OCI-LY1 (cell line): ENCODE results near the gene SCN1B.

Source experiments
- H2AFZ ChIP-seq: fragments of 200-600 bp; sonication (generic), shearing (Covaris generic); 2 replicates; pipeline ENCODE4 v1.6.0; 2014; ENCODE audit warnings: antibody characterized with exemption, mild to moderate bottlenecking, low read length
- H3F3A ChIP-seq: fragments of 200-600 bp; sonication (generic), shearing (Covaris generic); 2 replicates; pipeline ENCODE4 v1.6.0; 2014; ENCODE audit warnings: mild to moderate bottlenecking, antibody characterized with exemption, low read length, moderate library complexity; ENCODE audit not compliant: insufficient read depth
- H3K27ac ChIP-seq: fragments of 200-600 bp; sonication (generic); 2 replicates; pipeline ENCODE4 v1.5.1; 2014; ENCODE audit warnings: low read length, mixed run types, mild to moderate bottlenecking, low read depth; ENCODE audit not compliant: poor library complexity, severe bottlenecking
- H3K27me3 ChIP-seq: fragments of 200-600 bp; sonication (generic); 2 replicates; pipeline ENCODE4 v1.6.0; 2014; ENCODE audit warnings: antibody characterized with exemption, mild to moderate bottlenecking, low read length, moderate library complexity; ENCODE audit not compliant: insufficient read depth
- H3K36me3 ChIP-seq: fragments of 200-600 bp; sonication (generic); 2 replicates; pipeline ENCODE4 v1.6.1; 2014; ENCODE audit warnings: mild to moderate bottlenecking, antibody characterized with exemption, low read length, moderate library complexity, mixed read lengths; ENCODE audit not compliant: insufficient read depth
- H3K4me1 ChIP-seq: fragments of 200-600 bp; sonication (generic); 2 replicates; pipeline ENCODE4 v1.5.1; 2014; ENCODE audit warnings: mild to moderate bottlenecking, low read length, moderate library complexity; ENCODE audit not compliant: insufficient read depth, severe bottlenecking
- H3K4me2 ChIP-seq: fragments of 200-600 bp; sonication (generic), shearing (Covaris generic); 2 replicates; pipeline ENCODE4 v1.6.1; 2014; ENCODE audit warnings: low read length
- H3K4me3 ChIP-seq: fragments of 200-600 bp; sonication (generic); 2 replicates; pipeline ENCODE4 v1.5.1; 2014; ENCODE audit warnings: low read length, low read depth, mild to moderate bottlenecking, mixed read lengths; ENCODE audit not compliant: poor library complexity, severe bottlenecking
- H3K79me2 ChIP-seq: fragments of 200-600 bp; shearing (Covaris generic); 2 replicates; pipeline ENCODE4 v1.6.1; 2016; ENCODE audit warnings: mixed run types, low read length, mixed read lengths; ENCODE audit not compliant: insufficient read depth
- H3K9ac ChIP-seq: fragments of 200-600 bp; sonication (generic), shearing (Covaris generic); 2 replicates; pipeline ENCODE4 v1.6.1; 2014; ENCODE audit warnings: mild to moderate bottlenecking, low read length, mixed read lengths
- H3K9me2 ChIP-seq: fragments of 200-600 bp; sonication (generic), shearing (Covaris generic); 2 replicates; pipeline ENCODE4 v1.6.1; 2014; ENCODE audit warnings: low read depth, mild to moderate bottlenecking, low read length, mixed read lengths
- H3K9me3 ChIP-seq: fragments of 200-600 bp; shearing (Covaris generic); 2 replicates; pipeline ENCODE4 v1.6.1; 2014; ENCODE audit warnings: low read length, mixed read lengths
- H4K20me1 ChIP-seq: fragments of 200-600 bp; sonication (generic), shearing (Covaris generic); 2 replicates; pipeline ENCODE4 v1.6.0; 2016; ENCODE audit warnings: mild to moderate bottlenecking, low read length; ENCODE audit not compliant: insufficient read depth
- EZH2 ChIP-seq: fragments of 200-600 bp; sonication (generic), shearing (Covaris generic); IDR thresholded peaks from 2 replicates; pipeline ENCODE4 v1.8.0; 2017; ENCODE audit warnings: borderline replicate concordance, mixed run types, mild to moderate bottlenecking, antibody characterized with exemption, low read length, moderate library complexity, mixed read lengths
- TF ChIP-seq, protein P1 (sequence below): fragments of 200-600 bp; sonication (generic), shearing (Covaris generic); IDR thresholded peaks from 2 replicates; pipeline ENCODE4 v1.5.1; 2017; ENCODE audit warnings: mild to moderate bottlenecking, antibody characterized with exemption, low read length, moderate library complexity, mixed read lengths

SCN1B gene

DNA sequence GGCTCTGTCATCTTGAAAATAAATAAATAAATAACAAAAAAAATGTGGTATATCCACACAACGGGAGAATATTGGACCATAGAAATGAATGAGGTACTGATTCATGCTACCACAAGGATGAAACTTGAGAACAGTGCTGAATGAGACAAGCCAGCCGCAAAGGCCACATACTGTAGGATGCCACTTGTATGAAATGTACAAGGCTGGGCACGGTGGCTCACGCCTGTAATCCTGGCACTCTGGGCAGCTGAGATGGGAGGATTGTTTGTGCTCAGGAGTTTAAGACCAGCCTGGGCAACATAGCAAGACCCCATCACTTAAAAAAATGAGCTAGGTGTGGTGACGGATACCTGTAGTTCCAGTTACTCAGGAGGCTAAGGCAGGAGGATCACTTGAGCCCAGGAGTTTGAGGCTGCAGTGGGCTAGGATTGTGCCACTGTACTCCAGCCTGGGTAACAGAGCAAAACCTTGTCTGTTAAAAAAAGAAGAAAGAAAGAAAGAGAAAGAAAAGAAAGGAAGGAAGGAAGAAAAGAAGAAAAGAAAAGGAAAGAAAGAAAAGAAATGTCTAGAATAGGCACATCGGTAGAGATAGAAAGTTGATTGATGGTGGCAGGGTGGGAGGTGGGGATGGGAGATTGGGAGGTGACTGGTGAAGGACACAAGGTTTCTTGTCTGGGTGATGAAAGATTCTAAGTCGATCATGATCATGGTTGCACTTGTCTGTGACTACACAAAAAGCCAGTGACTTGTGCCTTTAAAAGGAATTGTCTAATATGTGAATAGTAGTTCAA is 31.5 kb downstream of the SCN1B start:
- H3K4me2 ChIP-seq = no peak overlapping the region
- TF ChIP-seq, protein P1, sequence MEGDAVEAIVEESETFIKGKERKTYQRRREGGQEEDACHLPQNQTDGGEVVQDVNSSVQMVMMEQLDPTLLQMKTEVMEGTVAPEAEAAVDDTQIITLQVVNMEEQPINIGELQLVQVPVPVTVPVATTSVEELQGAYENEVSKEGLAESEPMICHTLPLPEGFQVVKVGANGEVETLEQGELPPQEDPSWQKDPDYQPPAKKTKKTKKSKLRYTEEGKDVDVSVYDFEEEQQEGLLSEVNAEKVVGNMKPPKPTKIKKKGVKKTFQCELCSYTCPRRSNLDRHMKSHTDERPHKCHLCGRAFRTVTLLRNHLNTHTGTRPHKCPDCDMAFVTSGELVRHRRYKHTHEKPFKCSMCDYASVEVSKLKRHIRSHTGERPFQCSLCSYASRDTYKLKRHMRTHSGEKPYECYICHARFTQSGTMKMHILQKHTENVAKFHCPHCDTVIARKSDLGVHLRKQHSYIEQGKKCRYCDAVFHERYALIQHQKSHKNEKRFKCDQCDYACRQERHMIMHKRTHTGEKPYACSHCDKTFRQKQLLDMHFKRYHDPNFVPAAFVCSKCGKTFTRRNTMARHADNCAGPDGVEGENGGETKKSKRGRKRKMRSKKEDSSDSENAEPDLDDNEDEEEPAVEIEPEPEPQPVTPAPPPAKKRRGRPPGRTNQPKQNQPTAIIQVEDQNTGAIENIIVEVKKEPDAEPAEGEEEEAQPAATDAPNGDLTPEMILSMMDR = no peak
- no peak for TF ChIP-seq EZH2
- H3K79me2 ChIP-seq = no peaks in the 10 kb centered on the region

DNA sequence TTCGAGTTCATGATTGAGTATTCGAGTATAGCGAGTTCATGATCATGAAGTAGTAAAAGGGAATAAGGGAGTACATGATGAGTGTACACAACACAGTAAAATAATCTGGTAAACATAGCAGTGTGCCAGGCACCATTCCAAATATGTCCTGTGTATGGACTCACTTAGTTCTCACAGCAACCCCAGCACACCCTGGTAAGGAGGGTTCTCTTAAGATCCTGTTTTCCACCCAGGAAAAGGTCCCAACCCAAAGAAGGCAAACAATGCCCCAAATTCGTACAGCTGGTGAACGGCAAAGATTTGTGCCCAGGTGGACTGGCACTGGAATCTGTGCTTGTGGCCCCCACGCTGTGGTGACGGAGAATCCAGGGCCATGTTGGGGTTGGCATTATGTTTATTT is 32.7 kb downstream of the SCN1B start:
- Histone ChIP-seq H3F3A (no peaks in the 10 kb centered on the region), H3K9me2 (no peaks in the 10 kb centered on the region), H3K9me3 (no peaks in the 10 kb centered on the region), H4K20me1 (no peaks in the 10 kb centered on the region), H3K27me3 (no peaks in the 10 kb centered on the region), H3K79me2 (no peaks in the 10 kb centered on the region), H3K27ac (no peak overlapping the region), H3K4me3 (no peak overlapping the region), H3K4me1 (peaks cover 8% of the 10 kb centered on the region), H2AFZ (no peak overlapping the region), H3K9ac (no peak overlapping the region), H3K4me2 (no peak overlapping the region), H3K36me3 (no peaks in the 10 kb centered on the region)
- no peak for TF ChIP-seq EZH2
- TF ChIP-seq, protein P1 = no peak

More for the DNA sequence above, 31.5 kb downstream of the SCN1B start:
- Histone ChIP-seq H3K36me3 (no peaks in the 10 kb centered on the region), H2AFZ (no peak overlapping the region), H3K9me2 (no peaks in the 10 kb centered on the region), H4K20me1 (no peaks in the 10 kb centered on the region), H3K9me3 (no peaks in the 10 kb centered on the region), H3K4me1 (peaks cover 5% of the 10 kb centered on the region), H3K4me3 (no peak overlapping the region), H3K27me3 (no peaks in the 10 kb centered on the region), H3K27ac (no peak overlapping the region), H3F3A (no peaks in the 10 kb centered on the region), H3K9ac (no peak overlapping the region)

DNA sequence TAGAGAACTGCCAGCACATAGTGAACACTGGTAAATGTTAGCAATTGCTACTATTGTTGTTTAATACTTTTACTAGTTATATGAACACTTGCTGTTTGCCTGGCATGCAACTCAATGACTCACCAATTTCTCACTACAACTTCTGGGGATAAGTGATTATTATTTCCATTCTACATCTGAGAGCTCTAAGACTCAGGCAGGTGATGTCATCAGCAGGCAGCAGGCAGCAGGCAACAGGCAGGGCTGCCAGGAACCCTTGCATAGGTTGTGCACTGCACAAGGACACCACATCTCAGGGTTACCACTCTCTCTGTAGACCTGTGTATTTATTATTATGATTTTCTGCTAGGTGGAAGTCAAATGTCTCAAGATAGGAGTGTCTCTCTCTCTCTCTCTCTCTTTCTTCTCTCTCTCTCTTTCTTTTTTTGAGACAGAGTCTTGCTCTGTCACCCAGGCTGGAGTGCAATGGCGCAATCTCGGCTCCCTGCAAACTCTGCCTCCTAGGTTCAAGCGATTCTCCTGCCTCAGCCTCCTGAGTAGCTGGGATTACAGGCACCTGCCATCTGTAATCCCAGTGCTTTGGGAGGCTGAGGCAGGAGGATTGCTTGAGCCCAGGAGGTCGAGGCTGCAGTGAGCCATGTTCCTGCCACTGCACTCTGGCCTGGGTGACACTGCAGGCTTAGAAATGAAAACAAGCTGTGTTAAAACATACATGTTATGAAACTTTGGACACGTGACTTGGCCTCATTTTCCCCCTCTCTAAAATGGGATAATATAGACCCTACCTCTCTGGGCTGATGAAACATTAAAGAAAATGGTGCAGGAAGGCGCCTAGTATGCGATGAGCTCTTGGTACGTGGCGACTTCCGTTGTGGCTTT is 33.9 kb downstream of the SCN1B start:
- Histone ChIP-seq H3K27me3 (peaks cover 1% of the 10 kb centered on the region; the same call in 1 of the 2 replicates), H3F3A (no peaks in the 10 kb centered on the region), H3K4me3 (no peak overlapping the region), H3K36me3 (no peaks in the 10 kb centered on the region), H3K4me1 (peaks cover 9% of the 10 kb centered on the region), H3K9ac (no peak overlapping the region), H3K27ac (no peak overlapping the region), H3K4me2 (no peak overlapping the region), H3K9me3 (no peaks in the 10 kb centered on the region), H4K20me1 (no peaks in the 10 kb centered on the region), H3K9me2 (no peaks in the 10 kb centered on the region), H3K79me2 (no peaks in the 10 kb centered on the region), H2AFZ (no peak overlapping the region)
- no peak for TF ChIP-seq EZH2
- TF ChIP-seq, protein P1 = no peak
